SK-N-MC (cell line): ENCODE results near the gene MEMO1.
"Not testable (repeated sequence)": the region's sequence is repeated elsewhere in the genome, so short reads cannot be mapped to it uniquely, and the experiment has no call there.

ENCODE experiments used
- DNase-seq: peaks from one replicate; pipeline ENCODE4 v3.0.0-alpha.2; 2011; ENCODE audit warnings: low read depth, low spot score
- H3K27ac ChIP-seq: fragments of 200-600 bp; sonication (generic); 2 replicates; pipeline ENCODE4 v1.5.1; 2016; ENCODE audit warnings: mixed run types
- H3K36me3 ChIP-seq: fragments of 200-600 bp; sonication (generic); 2 replicates; pipeline ENCODE4 v1.6.1; 2017; ENCODE audit warnings: antibody characterized with exemption, low read length, mixed read lengths; ENCODE audit not compliant: insufficient read depth
- H3K4me3 ChIP-seq: fragments of 200-600 bp; sonication (generic); 2 replicates; pipeline ENCODE4 v1.5.1; 2016
- H3K9ac ChIP-seq: fragments of 200-600 bp; sonication (generic); 2 replicates; pipeline ENCODE4 v1.8.0; 2017; ENCODE audit warnings: mixed run types, mixed read lengths; ENCODE audit not compliant: insufficient read length
- H3K9me3 ChIP-seq: fragments of 200-600 bp; sonication (generic); 2 replicates; pipeline ENCODE4 v1.6.1; 2017; ENCODE audit warnings: low read depth, mild to moderate bottlenecking, antibody characterized with exemption, low read length, moderate library complexity, mixed read lengths
- EZH2 ChIP-seq: fragments of 200-600 bp; sonication (generic); IDR thresholded peaks from one replicate; pipeline ENCODE4 v1.6.1; 2017; ENCODE audit warnings: antibody characterized with exemption
- FOXP2 ChIP-seq: optimal IDR thresholded peaks from 2 replicates; pipeline ENCODE3; 2011; ENCODE audit warnings: mild to moderate bottlenecking, moderate library complexity; ENCODE audit not compliant: insufficient read depth; ENCODE audit errors: extremely low read length, control extremely low read depth
- POLR2AphosphoS5 ChIP-seq: IDR thresholded peaks from 2 replicates; pipeline ENCODE4 v1.6.1; 2012; ENCODE audit warnings: mild to moderate bottlenecking, low read depth, low read length, borderline replicate concordance

Gene MEMO1

GRCh38 chr2:31894656-31895055 is 116.2 kb downstream of the MEMO1 start:
- Histone ChIP-seq H3K4me3 (no peak overlapping the region), H3K36me3 (peaks cover 17% of the 10 kb centered on the region; the same call in 1 of the 2 replicates), H3K27ac (peak overlapping the region; percentile 69), H3K9ac (no peak overlapping the region), H3K9me3 (peaks cover 3% of the 10 kb centered on the region; the same call in 1 of the 2 replicates)
- DNase-seq: no peak
- TF ChIP-seq EZH2: no peak
- TF ChIP-seq POLR2AphosphoS5: no peak
- TF ChIP-seq FOXP2: no peak

GRCh38 chr2:31893094-31893493 is 117.7 kb downstream of the MEMO1 start:
- TF ChIP-seq FOXP2: no peak
- TF ChIP-seq POLR2AphosphoS5: no peak
- TF ChIP-seq EZH2: no peak
- DNase-seq: no peak
- Histone ChIP-seq H3K36me3 (peaks cover 13% of the 10 kb centered on the region; the same call in 1 of the 2 replicates), H3K9ac (no peak overlapping the region), H3K9me3 (peaks cover 3% of the 10 kb centered on the region; the same call in 1 of the 2 replicates), H3K4me3 (no peak overlapping the region), H3K27ac (peak overlapping the region; percentile 64; the same call in 1 of the 2 replicates)

GRCh38 chr2:31889044-31889443 is 121.8 kb downstream of the MEMO1 start:
- Histone ChIP-seq H3K9me3 (no peaks in the 10 kb centered on the region), H3K36me3 (0 out of 2 replicates have a peak, but pooled peaks cover 7% of the 10 kb centered on the region), H3K27ac (peak overlapping the region; percentile 60; the same call in 1 of the 2 replicates), H3K4me3 (no peak overlapping the region), H3K9ac (no peak overlapping the region)
- no peak for DNase-seq
- no peak for TF ChIP-seq POLR2AphosphoS5
- TF ChIP-seq FOXP2: no peak
- no peak for TF ChIP-seq EZH2

- H3K9me3 ChIP-seq: no peaks in the 10 kb centered on the region
- H3K27ac ChIP-seq: peak overlapping the region; percentile 60; the same call in 1 of the 2 replicates
- TF ChIP-seq POLR2AphosphoS5: no peak
- H3K9ac ChIP-seq: no peak overlapping the region
- 0 out of 2 replicates have a peak, but pooled peaks cover 7% of the 10 kb centered on the region for H3K36me3 ChIP-seq
- H3K4me3 ChIP-seq: no peak overlapping the region
- no peak for DNase-seq
These were observed 122.3 kb downstream of the MEMO1 start for GRCh38 chr2:31888550-31888949.

- TF ChIP-seq FOXP2 (no peak), EZH2 (no peak), POLR2AphosphoS5 (no peak)
- 0 out of 2 replicates have a peak, but pooled peaks cover 7% of the 10 kb centered on the region for H3K36me3 ChIP-seq
- H3K4me3 ChIP-seq: no peak overlapping the region
- H3K27ac ChIP-seq: no peak overlapping the region
- no peaks in the 10 kb centered on the region for H3K9me3 ChIP-seq
- no peak for DNase-seq
- no peak overlapping the region for H3K9ac ChIP-seq
These were observed 124.1 kb downstream of the MEMO1 start for GRCh38 chr2:31886700-31887099.

- no peak for DNase-seq
- no peak overlapping the region for H3K4me3 ChIP-seq
- TF ChIP-seq POLR2AphosphoS5 (no peak), EZH2 (no peak), FOXP2 (no peak)
These were observed 133.8 kb downstream of the MEMO1 start for GRCh38 chr2:31877008-31877407.

GRCh38 chr2:31874071-31874470 is 136.7 kb downstream of the MEMO1 start:
- no peak overlapping the region for H3K9ac ChIP-seq
- 0 out of 2 replicates have a peak, but pooled peaks cover 5% of the 10 kb centered on the region for H3K36me3 ChIP-seq
- no peak for TF ChIP-seq POLR2AphosphoS5
- no peak for TF ChIP-seq FOXP2
- TF ChIP-seq EZH2: no peak
- H3K9me3 ChIP-seq: no peaks in the 10 kb centered on the region
- DNase-seq: no peak
- H3K4me3 ChIP-seq: no peak overlapping the region
- H3K27ac ChIP-seq: no peak overlapping the region

More at GRCh38 chr2:31877008-31877407, 133.8 kb downstream of the MEMO1 start:
- H3K36me3 ChIP-seq: 0 out of 2 replicates have a peak, but pooled peaks cover 5% of the 10 kb centered on the region
- no peak overlapping the region for H3K27ac ChIP-seq
- no peak overlapping the region for H3K9ac ChIP-seq
- no peaks in the 10 kb centered on the region for H3K9me3 ChIP-seq

- H3K9ac ChIP-seq: no peak overlapping the region
- H3K36me3 ChIP-seq: no peaks in the 10 kb centered on the region; the same call in 1 of the 2 replicates
- no peaks in the 10 kb centered on the region for H3K9me3 ChIP-seq
- TF ChIP-seq EZH2 (no peak), POLR2AphosphoS5 (no peak), FOXP2 (no peak)
- H3K4me3 ChIP-seq: no peak overlapping the region
- no peak for DNase-seq
- no peak overlapping the region for H3K27ac ChIP-seq
These were observed 145.6 kb downstream of the MEMO1 start for GRCh38 chr2:31865215-31865614.

GRCh38 chr2:31863867-31864266 is 146.9 kb downstream of the MEMO1 start:
- Histone ChIP-seq H3K9me3 (no peaks in the 10 kb centered on the region), H3K27ac (no peak overlapping the region), H3K4me3 (no peak overlapping the region), H3K9ac (no peak overlapping the region), H3K36me3 (no peaks in the 10 kb centered on the region; the same call in 1 of the 2 replicates)
- DNase-seq: no peak
- TF ChIP-seq POLR2AphosphoS5 (no peak), EZH2 (no peak), FOXP2 (no peak)

- not testable (repeated sequence) for H3K4me3 ChIP-seq, H3K9ac ChIP-seq, DNase-seq, H3K27ac ChIP-seq, H3K36me3 ChIP-seq, H3K9me3 ChIP-seq
These were observed 147.7 kb downstream of the MEMO1 start for GRCh38 chr2:31863015-31863656.
